ENCODE results near the gene CTDP1.
"Not testable (repeated sequence)": the region's sequence is repeated elsewhere in the genome, so short reads cannot be mapped to it uniquely, and the experiment has no call there.

The CTDP1 gene

GRCh38 chr18:79727211-79727610, 47.6 kb downstream of the CTDP1 start:
- DNase-seq: no peak

- DNase-seq: no peak
Observed at GRCh38 chr18:79728931-79729586, 49.5 kb downstream of the CTDP1 start.

- no peak for DNase-seq
Observed at GRCh38 chr18:79729611-79730010, 50.0 kb downstream of the CTDP1 start.

- DNase-seq: no peak
Observed at GRCh38 chr18:79730804-79731203, 51.2 kb downstream of the CTDP1 start.

GRCh38 chr18:79731881-79732720, 52.5 kb downstream of the CTDP1 start:
- not testable (repeated sequence) for DNase-seq

- DNase-seq: no peak
Observed at GRCh38 chr18:79732721-79733025, 53.1 kb downstream of the CTDP1 start.

- no peak for DNase-seq
Observed at GRCh38 chr18:79733135-79733701, 53.6 kb downstream of the CTDP1 start.

- DNase-seq: no peak
Observed at GRCh38 chr18:79733986-79734770, 54.6 kb downstream of the CTDP1 start.

GRCh38 chr18:79735071-79735980, 55.7 kb downstream of the CTDP1 start:
- no peak for DNase-seq

GRCh38 chr18:79736230-79736629, 56.6 kb downstream of the CTDP1 start:
- no peak for DNase-seq

GRCh38 chr18:79736846-79737245, 57.2 kb downstream of the CTDP1 start:
- no peak for DNase-seq

- no peak for DNase-seq
Observed at GRCh38 chr18:79737426-79737825, 57.8 kb downstream of the CTDP1 start.

GRCh38 chr18:79738041-79738461, 58.4 kb downstream of the CTDP1 start:
- DNase-seq: no peak

GRCh38 chr18:79738581-79739439, 59.2 kb downstream of the CTDP1 start:
- no peak for DNase-seq

- DNase-seq: no peak
Observed at GRCh38 chr18:79739440-79739778, 59.8 kb downstream of the CTDP1 start.

GRCh38 chr18:79740047-79740446, 60.4 kb downstream of the CTDP1 start:
- DNase-seq: not testable (repeated sequence)

- DNase-seq: no peak
Observed at GRCh38 chr18:79740521-79741361, 61.1 kb downstream of the CTDP1 start.

GRCh38 chr18:79741362-79741700, 61.7 kb downstream of the CTDP1 start:
- no peak for DNase-seq

- no peak for DNase-seq
Observed at GRCh38 chr18:79742076-79742475, 62.5 kb downstream of the CTDP1 start.

- no peak for DNase-seq
Observed at GRCh38 chr18:79744625-79745024, 65.0 kb downstream of the CTDP1 start.

GRCh38 chr18:79746730-79747129, 67.1 kb downstream of the CTDP1 start:
- no peak for DNase-seq
